ENCODE data around the gene SRP72.
A peak's percentile ranks its signal among the peaks of the same experiment; 100 is the strongest.

Gene SRP72

DNA sequence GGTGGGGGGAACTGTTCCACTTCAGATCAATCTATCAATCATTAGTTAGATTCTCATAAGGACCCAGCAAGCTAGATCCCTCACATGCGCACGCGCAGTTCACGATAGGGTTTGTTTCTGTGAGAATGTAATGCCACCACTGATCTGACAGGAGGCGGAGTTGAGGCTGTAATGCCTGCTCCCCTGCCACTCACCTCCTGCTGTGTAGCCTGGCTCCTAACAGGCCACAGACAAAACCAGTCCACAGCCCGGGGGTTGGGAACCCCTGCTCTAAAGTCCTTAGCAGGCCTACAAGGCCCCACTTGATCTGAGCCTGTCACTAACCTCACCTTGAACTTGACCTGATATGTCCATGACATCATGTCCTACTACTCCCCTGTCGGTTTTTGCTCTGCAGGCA, 68.5 kb downstream of the SRP72 start:
- TF ChIP-seq, protein P1, sequence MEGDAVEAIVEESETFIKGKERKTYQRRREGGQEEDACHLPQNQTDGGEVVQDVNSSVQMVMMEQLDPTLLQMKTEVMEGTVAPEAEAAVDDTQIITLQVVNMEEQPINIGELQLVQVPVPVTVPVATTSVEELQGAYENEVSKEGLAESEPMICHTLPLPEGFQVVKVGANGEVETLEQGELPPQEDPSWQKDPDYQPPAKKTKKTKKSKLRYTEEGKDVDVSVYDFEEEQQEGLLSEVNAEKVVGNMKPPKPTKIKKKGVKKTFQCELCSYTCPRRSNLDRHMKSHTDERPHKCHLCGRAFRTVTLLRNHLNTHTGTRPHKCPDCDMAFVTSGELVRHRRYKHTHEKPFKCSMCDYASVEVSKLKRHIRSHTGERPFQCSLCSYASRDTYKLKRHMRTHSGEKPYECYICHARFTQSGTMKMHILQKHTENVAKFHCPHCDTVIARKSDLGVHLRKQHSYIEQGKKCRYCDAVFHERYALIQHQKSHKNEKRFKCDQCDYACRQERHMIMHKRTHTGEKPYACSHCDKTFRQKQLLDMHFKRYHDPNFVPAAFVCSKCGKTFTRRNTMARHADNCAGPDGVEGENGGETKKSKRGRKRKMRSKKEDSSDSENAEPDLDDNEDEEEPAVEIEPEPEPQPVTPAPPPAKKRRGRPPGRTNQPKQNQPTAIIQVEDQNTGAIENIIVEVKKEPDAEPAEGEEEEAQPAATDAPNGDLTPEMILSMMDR (IDR thresholded peaks at IDR 0.05; ENCODE audit: low read depth, low read length), result no peak
- H3K4me3 ChIP-seq (replicated peaks in 1 of 2; ENCODE audit: low read depth in 2 of 2, low read length in 2 of 2), result no peak overlapping the region
- DNase-seq (ENCODE audit: low read depth in 2 of 2), result no peak

DNA sequence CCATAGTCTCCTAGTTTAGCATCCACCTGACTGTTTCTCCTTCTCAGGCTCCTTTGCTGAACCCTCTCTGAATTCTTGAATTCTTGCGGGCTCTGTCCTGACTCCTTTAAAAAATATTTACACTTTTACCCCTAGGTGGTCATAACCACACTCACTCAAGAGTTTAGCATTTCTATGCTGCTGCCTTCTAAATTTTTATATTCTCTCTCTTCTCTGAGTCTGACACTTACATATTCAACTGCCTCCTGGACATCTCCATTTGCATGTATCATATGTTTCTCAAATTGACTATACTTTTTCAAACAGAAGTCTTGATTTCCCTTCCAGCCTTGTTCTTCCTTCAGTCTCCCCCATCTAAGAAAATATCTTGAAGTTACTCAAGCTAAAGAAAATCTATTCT, 69.7 kb downstream of the SRP72 start:
- no peak for DNase-seq (ENCODE audit: low read depth in 2 of 2)
- no peak overlapping the region for H3K4me3 ChIP-seq (replicated peaks in 1 of 2; ENCODE audit: low read depth in 2 of 2, low read length in 2 of 2)
- TF ChIP-seq, protein P1 (IDR thresholded peaks at IDR 0.05; ENCODE audit: low read depth, low read length), result no peak

DNA sequence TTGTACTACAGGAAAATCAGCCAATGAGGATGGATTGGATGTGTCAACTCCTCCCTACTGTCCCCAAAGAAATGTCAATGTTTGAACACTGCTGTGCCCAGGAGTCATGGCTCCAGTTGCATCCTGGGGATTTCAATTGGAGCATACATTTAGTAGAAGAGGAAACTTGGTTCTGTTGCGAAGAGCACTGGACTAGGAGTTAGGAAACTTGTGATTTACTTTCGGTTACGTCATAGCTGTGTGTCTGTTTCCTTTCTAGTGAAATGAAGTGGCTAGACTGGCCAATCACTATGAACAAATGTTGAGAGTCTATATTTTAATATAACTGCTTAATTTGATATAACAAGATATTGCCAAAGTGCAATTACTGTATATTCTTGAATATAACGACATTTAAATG, 73.4 kb downstream of the SRP72 start:
- no peak overlapping the region for H3K4me3 ChIP-seq (replicated peaks in 1 of 2; ENCODE audit: low read depth in 2 of 2, low read length in 2 of 2)
- no peak for DNase-seq (ENCODE audit: low read depth in 2 of 2)
- TF ChIP-seq, protein P1 (IDR thresholded peaks at IDR 0.05; ENCODE audit: low read depth, low read length), result no peak

DNA sequence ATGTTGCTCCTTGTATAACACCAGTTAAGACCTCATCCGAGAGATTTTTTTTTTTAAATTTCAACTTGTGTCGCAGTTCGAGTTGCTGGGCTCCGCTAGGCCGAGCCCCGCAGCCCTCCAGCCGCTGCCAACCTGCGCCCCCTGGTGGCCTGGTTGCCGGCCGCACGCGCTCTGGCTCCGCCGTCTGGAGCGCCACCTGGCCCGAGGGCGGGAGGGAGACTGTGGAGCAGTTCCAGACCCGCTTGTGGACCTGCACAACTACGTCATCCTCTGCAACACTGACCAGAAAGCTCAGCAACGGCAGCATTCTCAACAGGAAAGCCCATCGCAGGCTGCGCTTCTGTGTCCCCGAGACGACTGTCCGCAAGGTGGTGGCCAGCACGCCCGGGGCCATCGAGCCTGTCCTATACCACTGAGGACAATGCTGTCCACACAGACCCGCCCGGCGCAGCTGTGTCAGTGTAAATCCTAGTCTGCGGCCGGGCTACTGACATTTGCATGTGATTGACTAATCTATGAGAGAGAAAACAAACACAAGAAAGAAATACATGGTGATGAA, 77.2 kb downstream of the SRP72 start:
- peak overlapping the region; percentile 33 to 45 for H3K4me3 ChIP-seq (replicated peaks in 1 of 2; ENCODE audit: low read depth in 2 of 2, low read length in 2 of 2)
- DNase-seq (ENCODE audit: low read depth in 2 of 2), result peak; percentile 77 to 80
- TF ChIP-seq, protein P1 (IDR thresholded peaks at IDR 0.05; ENCODE audit: low read depth, low read length), result peak; percentile 74

DNA sequence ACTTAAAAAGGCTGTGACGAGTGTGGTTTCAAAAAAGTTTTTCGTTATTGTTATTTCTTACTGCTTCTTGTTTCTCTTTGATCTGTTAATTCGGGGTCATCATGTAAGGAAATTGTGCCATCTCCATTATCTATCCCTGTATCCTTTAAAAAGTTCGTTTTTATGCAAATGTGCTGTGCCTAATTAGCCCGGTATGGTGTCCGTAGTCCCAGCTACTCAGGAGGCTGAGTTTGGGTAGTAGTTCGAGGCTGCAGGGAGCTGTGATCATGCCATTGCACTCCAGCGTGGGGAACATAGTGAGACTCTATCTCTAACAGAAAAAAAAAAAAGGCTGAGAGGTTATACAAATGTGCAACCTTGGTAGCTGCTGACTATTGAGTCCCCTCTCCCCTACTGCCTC, 83.2 kb downstream of the SRP72 start:
- no peak for DNase-seq (ENCODE audit: low read depth in 2 of 2)
- TF ChIP-seq, protein P1 (IDR thresholded peaks at IDR 0.05; ENCODE audit: low read depth, low read length), result no peak
- H3K4me3 ChIP-seq (replicated peaks in 1 of 2; ENCODE audit: low read depth in 2 of 2, low read length in 2 of 2), result no peak overlapping the region

DNA sequence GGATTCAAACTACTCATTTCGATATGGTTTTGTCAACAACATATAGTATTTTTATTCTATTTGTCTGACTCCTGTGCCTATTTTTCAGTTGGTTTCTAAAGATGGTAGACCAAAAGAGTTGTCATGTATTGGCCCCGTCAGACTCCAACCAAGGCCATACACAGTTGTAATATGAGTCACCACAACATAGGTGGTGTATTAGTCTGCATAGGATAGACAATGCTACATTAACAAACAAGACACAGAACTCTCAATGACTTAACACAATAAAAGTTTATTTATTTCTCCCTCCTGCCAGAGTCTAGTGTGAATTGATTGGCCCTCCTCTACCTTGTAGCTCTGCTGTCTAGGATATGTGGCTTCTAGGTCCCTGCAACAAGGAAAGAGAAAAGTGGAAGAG, 84.1 kb downstream of the SRP72 start:
- no peak for DNase-seq (ENCODE audit: low read depth in 2 of 2)
- H3K4me3 ChIP-seq (replicated peaks in 1 of 2; ENCODE audit: low read depth in 2 of 2, low read length in 2 of 2), result no peak overlapping the region
- TF ChIP-seq, protein P1 (IDR thresholded peaks at IDR 0.05; ENCODE audit: low read depth, low read length), result no peak

DNA sequence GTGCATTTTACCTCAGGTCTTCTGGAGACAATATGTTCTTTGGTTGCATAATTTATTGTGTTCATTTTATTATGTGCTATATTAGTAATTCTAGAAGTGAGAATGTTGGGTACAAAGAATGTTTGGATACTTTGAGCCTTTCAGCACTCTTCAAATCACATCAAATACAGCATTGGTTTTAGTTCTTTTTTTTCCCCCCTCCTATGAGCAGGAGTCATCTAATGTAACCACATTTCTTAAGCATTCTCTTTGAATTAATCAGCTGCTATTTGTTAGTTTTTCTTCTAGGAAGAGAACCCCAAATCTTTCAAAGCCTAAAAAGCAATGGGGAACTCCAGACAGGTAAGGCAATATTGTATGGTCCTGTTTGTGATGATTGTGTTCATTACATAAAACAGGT, 84.9 kb downstream of the SRP72 start:
- no peak for DNase-seq (ENCODE audit: low read depth in 2 of 2)
- TF ChIP-seq, protein P1 (IDR thresholded peaks at IDR 0.05; ENCODE audit: low read depth, low read length), result no peak
- H3K4me3 ChIP-seq (replicated peaks in 1 of 2; ENCODE audit: low read depth in 2 of 2, low read length in 2 of 2), result no peak overlapping the region
